ENCODE data around the gene CD69. TPM values are rescaled to one million over a fixed set of nuclear protein-coding genes. Genes with fewer than 3 reads are reported as not detected.

CD69 gene
- total RNA-seq, 1 experiment from 2014 or later, result 0.98 TPM

GRCh38 chr12:9750276-9751203 is 10.2 kb downstream of the CD69 start:
- ChIA-PET CTCF (interaction anchor here (0.6 to 2.2 kb wide), 7 partner anchors 10 to 50 kb away, joined by 3 to 11 read pairs (median 5); partner anchors contain the start of gene CD69), POLR2A (no interaction called here)
- no peaks in the 10 kb centered on the region for H3K27me3 ChIP-seq (ENCODE audit: control insufficient read depth, insufficient read depth, low read length)
- no TSS peak for BruUV-seq (replicated peaks)
- DNase-seq (ENCODE audit: low read depth, low spot score), result no peak
- H3K4me3 ChIP-seq (ENCODE audit: low read depth in 2 of 2, low read length in 2 of 2), result peak overlapping the region in 1 of 2 experiments; percentile 24; a peak in 1 of 4 replicates
- no peaks in the 10 kb centered on the region for H3K9me3 ChIP-seq (ENCODE audit: control insufficient read depth, insufficient read depth, low read depth, low read length)
- no peak for TF ChIP-seq POLR2AphosphoS5 (IDR thresholded peaks at IDR 0.05; ENCODE audit: low read depth, low read length)
- TF ChIP-seq SIN3A (IDR thresholded peaks at IDR 0.05; ENCODE audit: borderline replicate concordance, insufficient read depth, low read depth, low read length), result no peak
- peak; percentile 75 for TF ChIP-seq CTCF (IDR thresholded peaks at IDR 0.05)
- TF ChIP-seq REST (IDR thresholded peaks at IDR 0.05; ENCODE audit: insufficient read depth in 1 of 2, low read depth in 2 of 2, low read length in 1 of 2), result no peak
- no peak for TF ChIP-seq TCF7L2 (IDR thresholded peaks at IDR 0.05; ENCODE audit: low read depth, low read length)
- no peak overlapping the region for H3K27ac ChIP-seq (ENCODE audit: low read length)
- in situ Hi-C loops (cut with HindIII; ENCODE audit: low pct_unique_long_range_greater_than_20kb, low sequenced_read_pairs), result no loop called here
- no peaks in the 10 kb centered on the region for H3K36me3 ChIP-seq (ENCODE audit: control insufficient read depth, insufficient read depth, low read length)
- H3K4me1 ChIP-seq (ENCODE audit: control insufficient read depth, insufficient read depth, low read length), result no peaks in the 10 kb centered on the region; the same call in 1 of the 2 replicates
- ATAC-seq, result peak; percentile 90
- intact Hi-C loops (cut with micrococcal nuclease; ENCODE audit: unreplicated experiment), result loop anchor here (2.0 to 10.0 kb wide), 3 partner anchors 48 to 264 kb away; partner anchors contain the start of gene CLEC12B

DNA sequence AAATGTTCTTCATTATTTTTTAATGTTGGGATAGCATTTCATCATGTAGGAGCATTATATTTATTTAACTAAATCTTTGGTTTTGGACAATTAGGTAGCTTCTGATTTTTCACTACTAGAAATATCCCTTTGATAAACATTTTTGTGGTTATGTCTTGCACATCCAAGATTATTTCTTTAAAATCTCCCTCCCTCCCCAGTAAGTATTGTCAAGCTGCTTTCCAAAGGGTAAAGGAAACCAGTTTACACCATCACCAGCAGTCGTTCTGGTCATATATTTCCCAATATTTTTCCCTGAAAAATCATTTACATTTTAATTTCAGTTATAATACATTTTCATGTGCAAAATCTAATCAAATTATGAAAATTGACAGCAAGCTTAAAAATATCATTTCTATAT is 11.1 kb downstream of the CD69 start:
- Histone ChIP-seq H3K4me3 (ENCODE audit: low read depth in 2 of 2, low read length in 2 of 2) (no peak overlapping the region; a peak in 1 of 4 replicates), H3K27ac (ENCODE audit: low read length) (no peak overlapping the region), H3K36me3 (ENCODE audit: control insufficient read depth, insufficient read depth, low read length) (no peaks in the 10 kb centered on the region), H3K27me3 (ENCODE audit: control insufficient read depth, insufficient read depth, low read length) (no peaks in the 10 kb centered on the region), H3K9me3 (ENCODE audit: control insufficient read depth, insufficient read depth, low read depth, low read length) (no peaks in the 10 kb centered on the region), H3K4me1 (ENCODE audit: control insufficient read depth, insufficient read depth, low read length) (no peaks in the 10 kb centered on the region; the same call in 1 of the 2 replicates)
- no peak for ATAC-seq
- BruUV-seq (replicated peaks), result no TSS peak
- CTCF ChIA-PET, result interaction anchor here (1.1 to 2.2 kb wide), 3 partner anchors 11 to 49 kb away, joined by 3 to 11 read pairs (median 3); partner anchors contain the start of gene CD69
- intact Hi-C loops (cut with micrococcal nuclease; ENCODE audit: unreplicated experiment) (loop anchor here (2.0 to 10.0 kb wide), 4 partner anchors 49 to 389 kb away; partner anchors contain the start of gene CLEC12B), in situ Hi-C loops (cut with HindIII; ENCODE audit: low pct_unique_long_range_greater_than_20kb, low sequenced_read_pairs) (no loop called here)
- POLR2A ChIA-PET, result no interaction called here
- DNase-seq (ENCODE audit: low read depth, low spot score), result no peak
- TF ChIP-seq POLR2AphosphoS5 (IDR thresholded peaks at IDR 0.05; ENCODE audit: low read depth, low read length) (no peak), SIN3A (IDR thresholded peaks at IDR 0.05; ENCODE audit: borderline replicate concordance, insufficient read depth, low read depth, low read length) (no peak)
